Measurements from ENCODE around the gene MAN2B1. TPM values are rescaled to one million over a fixed set of nuclear protein-coding genes. Genes with fewer than 3 reads are reported as not detected.
"Not testable (repeated sequence)": the region's sequence is repeated elsewhere in the genome, so short reads cannot be mapped to it uniquely, and the experiment has no call there.

Gene MAN2B1
- total RNA-seq (10 to 100 TPM; 32.7 to 52.6 (median 42.1) TPM), polyA plus RNA-seq (19.8 TPM)
- long read RNA-seq, donor 1, transcript MAN2B1-203 (24 exons, 3,184 nt): major isoform, 18 of 49 reads
- long read RNA-seq, donor 1, partial matches to known transcripts: 25 of 49 reads
- long read RNA-seq, donor 1, other reads (novel, unspliced or antisense): 5 of 49 reads
- long read RNA-seq, donor 2, transcript MAN2B1-203 (24 exons, 3,184 nt): major isoform, 11 of 21 reads
- long read RNA-seq, donor 2, partial matches to known transcripts: 7 of 21 reads
- long read RNA-seq, donor 2, other reads (novel, unspliced or antisense): 3 of 21 reads
- long read RNA-seq, donor 3, transcript MAN2B1-203 (24 exons, 3,184 nt): major isoform, 62 of 119 reads
- long read RNA-seq, donor 3, partial matches to known transcripts: 35 of 119 reads
- long read RNA-seq, donor 3, other reads (novel, unspliced or antisense): 22 of 119 reads
- long read RNA-seq, donor 4, transcript MAN2B1-203 (24 exons, 3,184 nt): major isoform, 17 of 34 reads
- long read RNA-seq, donor 4, partial matches to known transcripts: 10 of 34 reads
- long read RNA-seq, donor 4, other reads (novel, unspliced or antisense): 7 of 34 reads

- 1% methylated on average over 46 of the region's 46 CpGs for WGBS
- Histone ChIP-seq H3K27ac (ENCODE audit: low read length) (peak within 1 kb of the TSS; percentile 75), H3K4me1 (ENCODE audit: control insufficient read depth, insufficient read depth, low read length) (peaks cover 7% of the 10 kb centered on the region), H3K27me3 (ENCODE audit: control insufficient read depth, insufficient read depth) (no peaks in the 10 kb centered on the region), H3K9me3 (ENCODE audit: control insufficient read depth, low read length) (no peaks in the 10 kb centered on the region), H3K4me3 (ENCODE audit: low read length) (peak within 1 kb of the TSS; percentile 98)
- peak; percentile 84 to 86 for ATAC-seq
- intact Hi-C loops (cut with DNase I): loop anchor here in 1 of 4 donors (10.0 kb wide), 1 partner anchor 102 kb away; no protein-coding TSS in a partner anchor
- DNase-seq: peak; percentile 73 to 92 (median 91)
Observed at GRCh38 chr19:12666265-12667048, at the start of gene MAN2B1, which contains the start of gene WDR83. TSS of gene MAN2B1 (minus strand) at chr19:12666742. CDS start at chr19:12666701, 41 bp downstream. TSS of gene WDR83 (plus strand) at chr19:12666807. CDS start at chr19:12669791, 2,984 bp downstream.

DNA sequence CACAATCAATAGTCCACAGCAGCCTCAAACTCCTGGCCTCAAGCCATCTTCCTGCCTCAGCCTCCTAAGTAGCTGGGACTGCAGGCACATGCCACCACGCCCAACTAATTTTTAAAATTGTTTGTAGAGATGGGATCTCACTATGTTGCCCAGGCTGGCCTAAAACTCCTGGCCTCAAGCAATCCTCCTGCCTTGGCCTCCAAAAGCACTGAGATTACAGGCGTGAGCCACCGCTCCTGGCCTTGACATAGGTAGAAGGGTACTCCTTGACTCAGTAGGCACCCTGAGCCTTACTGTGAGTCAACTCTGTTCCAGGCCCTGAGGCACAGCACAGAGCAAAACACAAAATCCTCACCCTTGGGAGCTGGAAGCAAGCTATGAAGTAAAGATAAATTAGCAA lies 49.4 kb upstream of the MAN2B1 start:
- H3K27ac ChIP-seq (ENCODE audit: low read length): no peak overlapping the region
- WGBS: 94% methylated on average over 3 of the region's 3 CpGs
- no peak for ATAC-seq

DNA sequence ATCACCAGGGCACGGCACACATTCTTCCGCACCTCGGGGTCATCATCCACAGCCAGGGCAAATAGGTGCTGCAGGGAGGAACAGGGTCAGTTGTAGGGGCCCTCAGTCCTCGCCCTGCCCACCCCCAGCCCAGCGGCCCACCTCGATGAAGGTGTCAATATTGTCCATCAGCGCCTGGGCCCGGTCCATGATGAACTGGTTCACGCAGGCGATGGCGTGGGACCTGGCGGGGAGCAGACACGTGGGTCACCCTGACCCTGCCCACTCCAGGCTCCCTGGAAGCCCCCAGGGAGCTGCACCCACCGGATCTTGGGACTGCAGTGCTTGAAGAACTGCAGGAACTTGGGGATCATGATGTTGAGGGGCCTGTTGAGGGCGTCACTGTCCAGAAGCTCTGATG lies 48.6 kb upstream of the MAN2B1 start:
- no peak overlapping the region for H3K4me3 ChIP-seq (ENCODE audit: low read length)
- no peak overlapping the region for H3K27ac ChIP-seq (ENCODE audit: low read length)
- no peaks in the 10 kb centered on the region for H3K4me1 ChIP-seq (ENCODE audit: control insufficient read depth, insufficient read depth, low read length)
- intact Hi-C loops (cut with DNase I): no loop called here
- H3K9me3 ChIP-seq (ENCODE audit: control insufficient read depth, low read length): no peaks in the 10 kb centered on the region
- no peaks in the 10 kb centered on the region for H3K27me3 ChIP-seq (ENCODE audit: control insufficient read depth, insufficient read depth)
- 90% methylated on average over 15 of the region's 15 CpGs for WGBS
- no peak for ATAC-seq
- no peak for DNase-seq

More for the DNA sequence above, 49.4 kb upstream of the MAN2B1 start:
- Histone ChIP-seq H3K9me3 (ENCODE audit: control insufficient read depth, low read length) (no peaks in the 10 kb centered on the region), H3K4me1 (ENCODE audit: control insufficient read depth, insufficient read depth, low read length) (no peaks in the 10 kb centered on the region), H3K4me3 (ENCODE audit: low read length) (no peak overlapping the region), H3K27me3 (ENCODE audit: control insufficient read depth, insufficient read depth) (no peaks in the 10 kb centered on the region)
- no peak for DNase-seq
- intact Hi-C loops (cut with DNase I): no loop called here

GRCh38 chr19:12713304-12713703 lies 46.8 kb upstream of the MAN2B1 start:
- WGBS: 91% methylated on average over 9 of the region's 9 CpGs
- intact Hi-C loops (cut with DNase I); H3K27ac ChIP-seq (ENCODE audit: low read length): not testable (repeated sequence)

DNA sequence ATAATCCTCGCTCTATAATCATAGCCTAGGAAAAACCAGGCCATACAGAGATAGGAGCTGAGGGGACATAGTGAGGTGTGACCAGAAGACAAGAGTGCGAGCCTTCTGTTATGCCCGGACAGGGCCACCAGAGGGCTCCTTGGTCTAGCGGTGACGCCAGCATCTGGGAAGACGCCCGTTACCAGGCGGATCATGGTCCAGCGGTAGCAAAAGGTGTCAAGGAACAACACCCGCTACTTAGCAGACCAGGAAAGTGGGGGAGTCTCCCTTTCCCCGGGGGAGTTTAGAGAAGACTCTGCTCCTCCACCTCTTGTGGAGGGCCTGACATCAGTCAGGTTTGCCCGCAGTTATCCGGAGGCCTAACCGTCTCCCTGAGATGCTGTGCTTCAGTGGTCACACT lies 45.5 kb upstream of the MAN2B1 start:
- ATAC-seq; H3K4me1 ChIP-seq (ENCODE audit: control insufficient read depth, insufficient read depth, low read length); H3K27me3 ChIP-seq (ENCODE audit: control insufficient read depth, insufficient read depth); DNase-seq; H3K9me3 ChIP-seq (ENCODE audit: control insufficient read depth, low read length); H3K27ac ChIP-seq (ENCODE audit: low read length); H3K4me3 ChIP-seq (ENCODE audit: low read length); intact Hi-C loops (cut with DNase I): not testable (repeated sequence)
- WGBS: 45% methylated on average over 11 of the region's 14 CpGs

More at GRCh38 chr19:12713304-12713703, 46.8 kb upstream of the MAN2B1 start:
- not testable (repeated sequence) for H3K4me1 ChIP-seq (ENCODE audit: control insufficient read depth, insufficient read depth, low read length); ATAC-seq; H3K9me3 ChIP-seq (ENCODE audit: control insufficient read depth, low read length); H3K27me3 ChIP-seq (ENCODE audit: control insufficient read depth, insufficient read depth); DNase-seq; H3K4me3 ChIP-seq (ENCODE audit: low read length)

DNA sequence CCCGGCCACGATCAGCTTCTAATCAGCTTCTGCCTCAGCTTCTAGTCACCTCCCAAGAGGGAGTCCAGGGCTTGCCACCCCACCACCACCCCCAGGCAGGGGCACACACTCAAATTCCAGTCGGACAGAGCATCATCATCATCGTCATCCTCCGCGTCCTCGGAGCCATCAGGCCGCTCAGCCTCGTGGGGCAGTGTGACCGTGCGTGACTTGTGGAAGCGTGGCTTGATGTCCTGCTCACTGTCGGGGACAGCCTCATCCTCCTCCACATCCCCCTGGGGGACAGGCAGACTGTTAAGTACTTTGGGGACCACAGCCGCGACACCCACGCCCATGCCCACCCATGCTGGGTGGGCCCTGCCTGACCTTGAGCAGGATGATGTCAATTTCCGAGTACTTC lies 44.6 kb upstream of the MAN2B1 start:
- Histone ChIP-seq H3K4me1 (ENCODE audit: control insufficient read depth, insufficient read depth, low read length) (no peaks in the 10 kb centered on the region), H3K27ac (ENCODE audit: low read length) (no peak overlapping the region), H3K9me3 (ENCODE audit: control insufficient read depth, low read length) (no peaks in the 10 kb centered on the region), H3K27me3 (ENCODE audit: control insufficient read depth, insufficient read depth) (no peaks in the 10 kb centered on the region), H3K4me3 (ENCODE audit: low read length) (no peak overlapping the region)
- DNase-seq: no peak
- 91% methylated on average over 17 of the region's 17 CpGs for WGBS
- intact Hi-C loops (cut with DNase I): no loop called here
- ATAC-seq: no peak

DNA sequence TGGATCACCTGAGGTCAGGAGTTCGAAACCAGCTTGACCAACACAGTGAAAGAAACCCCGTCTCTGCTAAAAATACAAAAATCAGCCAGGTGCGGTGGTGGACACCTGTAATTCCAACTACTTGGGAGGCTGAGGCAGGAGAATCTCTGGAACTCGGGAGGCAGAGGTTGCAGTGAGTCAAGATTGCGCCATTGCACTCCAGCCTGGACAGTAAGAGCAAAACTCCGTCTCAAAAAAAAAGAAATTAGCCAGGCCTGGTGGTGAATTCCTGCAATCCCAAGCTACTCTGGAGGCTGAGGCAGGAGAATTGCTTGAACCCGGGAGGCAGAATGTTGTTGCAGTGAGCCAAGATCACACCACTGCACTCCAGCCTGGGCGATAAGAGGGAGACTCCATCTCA lies 42.1 kb upstream of the MAN2B1 start:
- WGBS: 95% methylated on average over 8 of the region's 8 CpGs
- H3K27me3 ChIP-seq (ENCODE audit: control insufficient read depth, insufficient read depth): no peaks in the 10 kb centered on the region
- H3K4me1 ChIP-seq (ENCODE audit: control insufficient read depth, insufficient read depth, low read length): no peaks in the 10 kb centered on the region
- no peak overlapping the region for H3K4me3 ChIP-seq (ENCODE audit: low read length)
- intact Hi-C loops (cut with DNase I): no loop called here
- H3K9me3 ChIP-seq (ENCODE audit: control insufficient read depth, low read length): no peaks in the 10 kb centered on the region
- no peak overlapping the region for H3K27ac ChIP-seq (ENCODE audit: low read length)
- no peak for ATAC-seq
- DNase-seq: no peak

DNA sequence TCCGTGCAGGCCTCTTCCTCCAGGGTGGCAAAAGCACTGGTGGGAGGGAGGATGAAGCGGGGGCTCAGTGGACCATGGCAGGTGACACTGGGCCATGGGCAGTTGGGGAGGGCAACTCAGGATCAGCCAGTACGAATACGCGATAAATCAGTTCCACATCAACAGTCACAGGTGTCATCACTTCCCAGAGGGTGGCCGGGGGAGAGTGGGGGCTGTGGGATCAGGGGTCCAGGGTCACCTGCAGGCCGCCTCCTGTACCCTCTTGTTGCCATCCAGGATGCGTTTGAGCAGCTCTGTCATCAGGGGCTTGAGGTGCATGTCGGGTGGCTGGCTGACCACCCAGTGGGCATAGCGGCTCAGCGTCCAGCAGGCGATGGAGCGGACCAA lies 39.8 kb upstream of the MAN2B1 start:
- no peaks in the 10 kb centered on the region for H3K9me3 ChIP-seq (ENCODE audit: control insufficient read depth, low read length)
- no peak for DNase-seq
- intact Hi-C loops (cut with DNase I): no loop called here
- H3K27me3 ChIP-seq (ENCODE audit: control insufficient read depth, insufficient read depth): no peaks in the 10 kb centered on the region
- no peak overlapping the region for H3K4me3 ChIP-seq (ENCODE audit: low read length)
- H3K27ac ChIP-seq (ENCODE audit: low read length): no peak overlapping the region
- no peak for ATAC-seq
- 89% methylated on average over 13 of the region's 13 CpGs for WGBS
- H3K4me1 ChIP-seq (ENCODE audit: control insufficient read depth, insufficient read depth, low read length): no peaks in the 10 kb centered on the region

DNA sequence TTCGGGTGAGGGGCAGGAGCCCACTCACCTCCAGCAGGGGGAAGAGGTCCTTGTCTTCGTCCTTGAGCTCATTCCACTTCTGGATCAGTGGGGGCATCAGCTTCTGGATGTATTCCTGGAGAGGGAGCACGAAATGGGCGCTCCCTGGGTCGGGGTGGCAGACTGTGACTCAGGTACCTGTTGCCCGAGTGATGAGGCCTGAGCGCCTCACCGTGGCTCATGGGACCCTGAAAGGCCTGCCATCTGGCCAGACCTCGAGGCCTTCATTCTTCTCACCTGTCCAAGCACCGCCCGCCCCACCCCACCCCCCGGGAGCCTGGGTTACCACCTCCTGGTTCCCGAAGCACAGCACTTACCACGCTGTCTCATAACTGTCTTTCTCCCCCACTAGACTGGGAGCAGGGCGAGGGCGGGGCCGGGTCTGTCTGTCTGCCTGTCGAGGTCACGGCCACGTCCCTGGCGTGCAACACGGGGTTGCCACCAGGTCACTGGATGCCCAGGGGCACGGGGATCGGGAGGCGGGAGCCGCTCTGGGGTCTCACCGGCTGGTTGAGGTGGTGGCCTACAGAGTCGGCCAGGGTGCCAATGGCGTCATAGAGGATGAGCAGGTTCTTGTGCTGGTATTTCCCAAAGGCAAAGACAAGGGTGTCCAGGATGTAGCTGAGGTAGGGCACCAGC lies 39.3 kb upstream of the MAN2B1 start:
- Histone ChIP-seq H3K4me1 (ENCODE audit: control insufficient read depth, insufficient read depth, low read length) (no peaks in the 10 kb centered on the region), H3K27me3 (ENCODE audit: control insufficient read depth, insufficient read depth) (no peaks in the 10 kb centered on the region), H3K9me3 (ENCODE audit: control insufficient read depth, low read length) (no peaks in the 10 kb centered on the region), H3K4me3 (ENCODE audit: low read length) (no peak overlapping the region), H3K27ac (ENCODE audit: low read length) (no peak overlapping the region)
- DNase-seq (no peak), ATAC-seq (no peak)
- intact Hi-C loops (cut with DNase I): no loop called here
- WGBS: 91% methylated on average over 29 of the region's 29 CpGs

DNA sequence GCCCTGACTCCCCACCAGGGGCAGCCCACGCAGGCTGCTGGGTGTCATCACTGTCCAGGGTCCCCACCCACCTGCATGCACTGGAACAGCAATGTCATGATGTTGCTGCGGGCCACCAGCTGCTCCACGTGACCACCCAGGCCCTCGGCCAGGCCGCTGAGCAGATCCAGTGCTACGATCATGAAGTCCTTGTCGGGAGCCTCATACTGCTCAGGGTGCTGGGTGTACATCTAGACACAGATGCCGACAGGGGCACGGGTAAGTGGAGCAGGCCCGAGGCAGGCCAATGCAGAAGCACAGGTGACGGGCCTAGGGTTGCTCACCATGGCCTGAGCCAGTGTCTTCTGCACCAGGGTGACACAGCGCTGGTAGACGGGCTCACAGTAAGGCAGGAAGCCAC lies 38.6 kb upstream of the MAN2B1 start:
- Histone ChIP-seq H3K27ac (ENCODE audit: low read length) (no peak overlapping the region), H3K4me1 (ENCODE audit: control insufficient read depth, insufficient read depth, low read length) (no peaks in the 10 kb centered on the region), H3K9me3 (ENCODE audit: control insufficient read depth, low read length) (no peaks in the 10 kb centered on the region), H3K27me3 (ENCODE audit: control insufficient read depth, insufficient read depth) (no peaks in the 10 kb centered on the region), H3K4me3 (ENCODE audit: low read length) (no peak overlapping the region)
- ATAC-seq (no peak), DNase-seq (no peak)
- intact Hi-C loops (cut with DNase I): no loop called here
- WGBS: 93% methylated on average over 13 of the region's 13 CpGs

All from right cardiac atrium (tissue), 5 donors.